K562 (cell line): Measurements from ENCODE around the gene GRK3. TPM values are rescaled to one million over a fixed set of nuclear protein-coding genes. Genes with fewer than 3 reads are reported as not detected.

Experiments
- ATAC-seq: fragments of 200-7000 bp; cut with Tn5 transposase; 3 replicates; pipeline ENCODE4 v1.9.1; 2020; ENCODE audit warnings: moderate library complexity
- BruUV-seq: library from RNA; stranded (reverse); fragments of 400-500 nt; replicated peaks from 2 replicates; lab custom pipeline; 2021; lab: Mats Ljungman, UMichigan
- CTCF ChIA-PET: fragments of 300-600 bp; formaldehyde crosslinking; extraction: SDS; loops from one replicate; lab custom pipeline; 2021; ENCODE audit warnings: low intra/inter-chr PET ratio; lab: Yijun Ruan, JAX
- POLR2A ChIA-PET: fragments of 300-600, 350-650 bp; sonication (Branson Sonifier 250); formaldehyde crosslinking; extraction: SDS; loops from one replicate; lab custom pipeline; 2021; ENCODE audit warnings: antibody characterized with exemption, inconsistent platforms; lab: Yijun Ruan, JAX
- DNase-seq, 4 experiments: peaks; one replicate each; pipeline versions ENCODE4 v3.0.0 to v3.0.0-alpha.2; 2011 to 2018; ENCODE audit warnings: low spot score in 3 of 4, mixed read lengths in 3 of 4; ENCODE audit errors: extremely low read depth in 1 of 4
- FAIRE-seq: peaks from 2 replicates; lab custom pipeline; 2011; peaks lifted over from hg19 to GRCh38; lab: Jason Lieb, UNC
- H2AFZ ChIP-seq: 2 replicates; pipeline ENCODE4 v1.6.0; 2011; ENCODE audit warnings: low read depth, low read length, control low read depth, inconsistent platforms
- H3K27ac ChIP-seq: fragments of 200-600 bp; 3 replicates; pipeline ENCODE4 v1.8.0; 2011; ENCODE audit warnings: low read depth, mild to moderate bottlenecking, control low read depth, inconsistent platforms, low read length, moderate library complexity, mixed read lengths; ENCODE audit errors: extremely low read depth
- H3K27me3 ChIP-seq, 2 experiments: fragments of 300-600 bp in 1 of 2; 2 replicates in 1 of 2; 3 replicates in 1 of 2; pipeline versions ENCODE4 v1.6.0 to v1.8.0; 2011; ENCODE audit warnings: inconsistent platforms in 2 of 2, low read length in 2 of 2, mild to moderate bottlenecking in 1 of 2, mixed read lengths in 1 of 2, moderate library complexity in 1 of 2; ENCODE audit not compliant: control insufficient read depth in 2 of 2, insufficient read depth in 2 of 2
- H3K36me3 ChIP-seq: fragments of 300-600 bp; 3 replicates; pipeline ENCODE4 v1.8.0; 2011; ENCODE audit warnings: mild to moderate bottlenecking, low read length, inconsistent platforms; ENCODE audit not compliant: control insufficient read depth, insufficient read depth
- H3K4me1 ChIP-seq, 2 experiments: fragments of 200-600 bp in 1 of 2; replicated peaks in 1 of 2; 2 replicates in 1 of 2; 3 replicates in 1 of 2; pipeline versions ENCODE4 v1.5.1 to v1.8.0; 2011; ENCODE audit warnings: inconsistent platforms in 2 of 2, low read length in 2 of 2, mild to moderate bottlenecking in 1 of 2, mixed read lengths in 1 of 2, moderate library complexity in 1 of 2; ENCODE audit not compliant: control insufficient read depth in 2 of 2, insufficient read depth in 2 of 2
- H3K4me2 ChIP-seq: 2 replicates; pipeline ENCODE4 v1.6.1; 2011; ENCODE audit warnings: low read length, control low read depth, inconsistent platforms, mixed read lengths; ENCODE audit not compliant: insufficient read depth
- H3K4me3 ChIP-seq: fragments of 200-600 bp; sonication (generic), shearing (Covaris generic); 2 replicates; pipeline ENCODE4 v1.5.1; 2016; ENCODE audit warnings: control low read depth, inconsistent platforms
- H3K79me2 ChIP-seq: fragments of 200-600 bp; 3 replicates; pipeline ENCODE4 v1.8.0; 2011; ENCODE audit warnings: low read length, inconsistent platforms; ENCODE audit not compliant: control insufficient read depth, insufficient read depth
- H3K9ac ChIP-seq, 2 experiments: 2 replicates each; pipeline versions ENCODE4 v1.6.0 to v1.6.1; 2011; ENCODE audit warnings: low read depth in 2 of 2, low read length in 2 of 2, control low read depth in 1 of 2, inconsistent platforms in 1 of 2, mild to moderate bottlenecking in 1 of 2, mixed read lengths in 1 of 2; ENCODE audit not compliant: insufficient read depth in 1 of 2
- H3K9me1 ChIP-seq: one replicate; pipeline ENCODE4 v1.6.0; 2011; ENCODE audit warnings: inconsistent platforms, mild to moderate bottlenecking, low read length, moderate library complexity; ENCODE audit not compliant: control insufficient read depth, insufficient read depth
- H3K9me3 ChIP-seq: replicated peaks from 2 replicates; pipeline ENCODE4 v1.5.1; 2011; ENCODE audit warnings: low read depth, low read length, inconsistent platforms; ENCODE audit not compliant: control insufficient read depth, insufficient read depth
- H4K20me1 ChIP-seq: replicated peaks from 2 replicates; pipeline ENCODE4 v1.6.1; 2011; ENCODE audit warnings: low read length, inconsistent platforms, mixed read lengths; ENCODE audit not compliant: control insufficient read depth, insufficient read depth
- CBFA2T3 ChIP-seq: fragments of 450-650 bp; IDR thresholded peaks from 2 replicates; pipeline ENCODE4 v1.6.1; 2017
- NFE2 ChIP-seq: IDR thresholded peaks from 2 replicates; pipeline ENCODE4 v1.6.1; 2014; ENCODE audit warnings: antibody characterized with exemption, low read depth
- WGBS: fragments of 100-300 bp; shearing (Covaris generic); methylation state at CpG from one replicate; pipeline ENCODE4 v1.1.6; 2016; ENCODE audit warnings: low coverage, mixed read lengths; ENCODE audit not compliant: insufficient coverage; ENCODE audit errors: missing lambda C conversion rate; 5-methylcytosine and 5-hydroxymethylcytosine counted together
- in situ Hi-C: fragments of 300-500 bp; cut with MboI; formaldehyde crosslinking; loops from 4 replicates; pipeline ENCODE4 v1.15.0; 2018; ENCODE audit warnings: inconsistent platforms, mixed read lengths
- intact Hi-C: fragments of 100-400 bp; cut with micrococcal nuclease; formaldehyde crosslinking; loops from 2 replicates; pipeline ENCODE4 v1.14.2; 2022
- polyA plus RNA-seq, 8 experiments: library from polyadenylated mRNA; depleted of rRNA in 4 of 8; stranded (reverse) in 5 of 8; unstranded in 3 of 8; fragments of >200 nt; fragmentation: Nextera tagmentation in 2 of 8; fragmentation: Illumina TruSeq in 1 of 8; extraction: Ambion mirVana in 2 of 8; extraction: Trizol in 1 of 8; gene quantifications; 2 replicates each; pipeline versions ENCODE4 v1.2.1 to v1.2.3, GENCODE V29; 2011 to 2014; ENCODE audit warnings: inconsistent platforms in 1 of 8, missing spikeins in 1 of 8
- total RNA-seq, 7 experiments: library from RNA; depleted of rRNA in 6 of 7; stranded (reverse); fragments of >200 nt in 6 of 7; fragmentation: Illumina TruSeq in 2 of 7; extraction: Trizol in 2 of 7; gene quantifications; 2 replicates each; pipeline versions ENCODE4 v1.2.1 to v1.2.3, GENCODE V29; 2011 to 2021; ENCODE audit warnings: low replicate concordance in 1 of 7
- TF ChIP-seq, protein P1 (sequence below): fragments of 450-650 bp; IDR thresholded peaks from 2 replicates; pipeline ENCODE4 v1.6.1; 2016

Gene GRK3
- total and polyA plus RNA-seq, 9 of the 15 experiments (the other 6 are each of a cell fraction or from before 2014, with no cell fraction given): 1.4 to 7.6 (median 3.6) TPM

DNA sequence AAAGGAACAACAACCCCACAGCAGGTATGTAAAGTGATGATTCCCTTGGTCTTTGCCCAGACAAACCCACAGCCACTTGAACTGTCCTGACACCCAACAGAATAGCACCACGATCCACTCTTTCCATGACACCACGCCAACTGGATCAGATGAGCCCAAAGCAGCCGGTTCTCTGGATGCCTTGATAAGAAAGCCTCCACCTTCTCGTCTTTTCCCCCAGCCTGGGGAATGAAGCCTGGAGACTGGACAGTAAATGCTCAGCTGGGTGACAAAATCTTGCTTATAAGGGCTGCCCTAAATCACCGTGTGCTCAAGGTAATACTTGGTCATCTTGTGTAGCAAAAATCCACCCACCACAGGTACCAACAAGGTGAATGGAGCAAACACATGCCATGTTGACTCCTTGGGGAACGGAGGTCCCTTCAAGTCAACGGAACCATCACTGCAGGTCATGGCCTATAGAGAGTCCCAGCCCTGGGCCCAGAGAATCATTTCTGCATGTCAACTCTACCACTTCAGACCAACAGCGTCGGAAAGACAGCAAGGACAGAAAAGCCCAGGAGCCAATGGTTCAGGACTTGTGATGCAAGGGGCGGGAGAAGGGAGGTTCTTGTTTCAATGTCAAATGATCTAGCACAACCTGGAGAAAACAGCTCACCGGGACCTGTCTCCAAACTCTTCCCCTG is 175.3 kb downstream of the GRK3 start:
- BruUV-seq: no TSS peak
- Histone ChIP-seq H3K27me3 (no peaks in the 10 kb centered on the region), H3K4me3 (no peak overlapping the region), H3K4me2 (no peak overlapping the region; the same call in 1 of the 2 replicates), H3K27ac (no peak overlapping the region), H4K20me1 (no peaks in the 10 kb centered on the region), H3K36me3 (no peaks in the 10 kb centered on the region), H3K9me1 (no peaks in the 10 kb centered on the region), H3K4me1 (peaks cover 12 to 25% of the 10 kb centered on the region in 2 experiments; a peak in 4 of 5 replicates), H3K9ac (no peak overlapping the region), H2AFZ (no peak overlapping the region), H3K9me3 (no peaks in the 10 kb centered on the region), H3K79me2 (peaks cover 29% of the 10 kb centered on the region)
- in situ Hi-C loops (no loop called here), intact Hi-C loops (no loop called here)
- FAIRE-seq (no peak), ATAC-seq (no peak), DNase-seq (no peak)
- ChIA-PET POLR2A (interaction anchor here (1.8 kb wide), 1 partner anchor 11 kb away, joined by 7 read pairs; no protein-coding TSS in a partner anchor), CTCF (no interaction called here)
- 43% methylated on average over 11 of the region's 11 CpGs for WGBS
- TF ChIP-seq NFE2 (no peak), CBFA2T3 (peak; percentile 18; the same call in 1 of the 2 replicates)
- TF ChIP-seq, protein P1, sequence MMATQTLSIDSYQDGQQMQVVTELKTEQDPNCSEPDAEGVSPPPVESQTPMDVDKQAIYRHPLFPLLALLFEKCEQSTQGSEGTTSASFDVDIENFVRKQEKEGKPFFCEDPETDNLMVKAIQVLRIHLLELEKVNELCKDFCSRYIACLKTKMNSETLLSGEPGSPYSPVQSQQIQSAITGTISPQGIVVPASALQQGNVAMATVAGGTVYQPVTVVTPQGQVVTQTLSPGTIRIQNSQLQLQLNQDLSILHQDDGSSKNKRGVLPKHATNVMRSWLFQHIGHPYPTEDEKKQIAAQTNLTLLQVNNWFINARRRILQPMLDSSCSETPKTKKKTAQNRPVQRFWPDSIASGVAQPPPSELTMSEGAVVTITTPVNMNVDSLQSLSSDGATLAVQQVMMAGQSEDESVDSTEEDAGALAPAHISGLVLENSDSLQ: peak; percentile 39; the same call in 1 of the 2 replicates
